H1 (cell line): Measurements from ENCODE around the gene ITGB7. TPM values are rescaled to one million over a fixed set of nuclear protein-coding genes. Genes with fewer than 3 reads are reported as not detected.

Source experiments
- CTCF ChIA-PET: fragments of 300-600 bp; sonication (Branson Sonifier 250); formaldehyde crosslinking; loops from one replicate; lab custom pipeline; 2021; ENCODE audit not compliant: partially characterized antibody; lab: Charles Lee
- POLR2A ChIA-PET: fragments of 300-600 bp; sonication (Branson Sonifier 250); formaldehyde crosslinking; loops from one replicate; lab custom pipeline; 2021; ENCODE audit warnings: inconsistent platforms; ENCODE audit not compliant: partially characterized antibody; lab: Charles Lee
- DNase-seq, 2 experiments: peaks; one replicate each; pipeline versions ENCODE4 v3.0.0 to v3.0.0-alpha.2; 2010 to 2022; ENCODE audit warnings: low spot score in 2 of 2, low read depth in 1 of 2, mixed read lengths in 1 of 2
- FAIRE-seq: peaks from 2 replicates; lab custom pipeline; 2011; peaks lifted over from hg19 to GRCh38; lab: Jason Lieb, UNC
- H2AFZ ChIP-seq: 2 replicates; pipeline ENCODE4 v1.8.1; 2012; ENCODE audit warnings: low read length, inconsistent platforms
- H2AK5ac ChIP-seq: 2 replicates; pipeline ENCODE4 v1.6.1; 2013; ENCODE audit warnings: low read depth, low read length
- H2BK120ac ChIP-seq: replicated peaks from 2 replicates; pipeline ENCODE3; 2013; ENCODE audit warnings: low read depth, low read length, inconsistent platforms
- H2BK12ac ChIP-seq: 2 replicates; pipeline ENCODE4 v1.6.1; 2013; ENCODE audit warnings: low read depth, low read length
- H2BK15ac ChIP-seq: 2 replicates; pipeline ENCODE4 v1.6.1; 2013; ENCODE audit warnings: low read length
- H2BK20ac ChIP-seq: 2 replicates; pipeline ENCODE4 v1.6.1; 2013; ENCODE audit warnings: low read length
- H2BK5ac ChIP-seq: 2 replicates; pipeline ENCODE4 v1.6.1; 2013; ENCODE audit warnings: low read depth, low read length
- H3K14ac ChIP-seq: 2 replicates; pipeline ENCODE4 v1.6.1; 2013; ENCODE audit warnings: inconsistent platforms; ENCODE audit not compliant: insufficient read length
- H3K18ac ChIP-seq: 2 replicates; pipeline ENCODE4 v1.6.1; 2013; ENCODE audit warnings: low read length; ENCODE audit errors: extremely low read depth
- H3K23ac ChIP-seq: 2 replicates; pipeline ENCODE4 v1.6.1; 2013; ENCODE audit warnings: inconsistent platforms; ENCODE audit not compliant: insufficient read length
- H3K23me2 ChIP-seq: 2 replicates; pipeline ENCODE4 v1.6.1; 2013; ENCODE audit warnings: low read depth, low read length
- H3K27ac ChIP-seq: 2 replicates; pipeline ENCODE4 v1.6.1; 2011; ENCODE audit warnings: low read depth, low read length, inconsistent platforms
- H3K27me3 ChIP-seq, 4 experiments: replicated peaks in 1 of 4; 1 replicate in 1 of 4; 2 replicates in 3 of 4; pipeline versions ENCODE4 v1.6.1 to v1.8.1; 2011 to 2013; ENCODE audit warnings: low read length in 3 of 4, mild to moderate bottlenecking in 3 of 4, inconsistent platforms in 2 of 4, mixed read lengths in 2 of 4, moderate library complexity in 1 of 4; ENCODE audit not compliant: control insufficient read depth in 3 of 4, insufficient read depth in 3 of 4; ENCODE audit errors: extremely low read depth in 1 of 4
- H3K36me3 ChIP-seq, 4 experiments: 2 replicates each; pipeline versions ENCODE4 v1.6.1 to v1.8.1; 2011 to 2013; ENCODE audit warnings: mild to moderate bottlenecking in 4 of 4, low read length in 3 of 4, moderate library complexity in 2 of 4, control low read depth in 1 of 4, inconsistent platforms in 1 of 4; ENCODE audit not compliant: insufficient read depth in 4 of 4, control insufficient read depth in 2 of 4
- H3K4ac ChIP-seq: replicated peaks from 2 replicates; pipeline ENCODE3; 2013; ENCODE audit warnings: low read length, low read depth, mixed read lengths, inconsistent platforms; ENCODE audit not compliant: insufficient read length
- H3K4me1 ChIP-seq, 4 experiments: replicated peaks in 1 of 4; 1 replicate in 1 of 4; 2 replicates in 3 of 4; pipeline versions ENCODE4 v1.6.1 to v1.8.1; 2011 to 2013; ENCODE audit warnings: low read length in 3 of 4, inconsistent platforms in 2 of 4, mixed read lengths in 1 of 4; ENCODE audit not compliant: insufficient read depth in 4 of 4, control insufficient read depth in 3 of 4
- H3K4me2 ChIP-seq, 2 experiments: 2 replicates each; pipeline versions ENCODE4 v1.6.1 to v1.8.1; 2011 to 2013; ENCODE audit warnings: low read depth in 2 of 2, low read length in 2 of 2, control low read depth in 1 of 2, inconsistent platforms in 1 of 2, mild to moderate bottlenecking in 1 of 2; ENCODE audit not compliant: insufficient read depth in 1 of 2
- H3K4me3 ChIP-seq, 4 experiments: fragments of 200-600, 300-600 bp in 1 of 4; sonication (generic), shearing (Covaris generic), sonication (Bioruptor Twin) in 1 of 4; 2 replicates each; pipeline versions ENCODE4 v1.5.1 to v1.8.1; 2011 to 2016; ENCODE audit warnings: low read length in 4 of 4, low read depth in 3 of 4, control low read depth in 2 of 4, inconsistent platforms in 2 of 4, mild to moderate bottlenecking in 2 of 4, mixed read lengths in 1 of 4, moderate library complexity in 1 of 4; ENCODE audit not compliant: insufficient read depth in 2 of 4; ENCODE audit errors: extremely low read depth in 1 of 4
- H3K56ac ChIP-seq: replicated peaks from 2 replicates; pipeline ENCODE3; 2013; ENCODE audit warnings: low read depth, mild to moderate bottlenecking, mixed read lengths, low read length, inconsistent platforms; ENCODE audit not compliant: insufficient read length
- H3K79me1 ChIP-seq: 2 replicates; pipeline ENCODE4 v1.6.1; 2013; ENCODE audit warnings: low read depth, low read length, control low read depth
- H3K79me2 ChIP-seq, 2 experiments: 2 replicates each; pipeline versions ENCODE4 v1.6.1 to v1.8.1; 2012 to 2013; ENCODE audit warnings: low read length in 2 of 2, mild to moderate bottlenecking in 2 of 2, inconsistent platforms in 1 of 2; ENCODE audit not compliant: insufficient read depth in 2 of 2, control insufficient read depth in 1 of 2
- H3K9ac ChIP-seq, 4 experiments: replicated peaks in 1 of 4; 1 replicate in 1 of 4; 2 replicates in 3 of 4; pipeline versions ENCODE4 v1.6.1 to v1.8.1; 2011 to 2013; ENCODE audit warnings: low read depth in 3 of 4, low read length in 3 of 4, control low read depth in 2 of 4, mild to moderate bottlenecking in 2 of 4, moderate library complexity in 2 of 4, inconsistent platforms in 1 of 4; ENCODE audit errors: extremely low read depth in 1 of 4
- H3K9me3 ChIP-seq, 2 experiments: 2 replicates each; pipeline versions ENCODE4 v1.6.1 to v1.8.1; 2012 to 2013; ENCODE audit warnings: mild to moderate bottlenecking in 2 of 2, moderate library complexity in 2 of 2, control low read depth in 1 of 2, inconsistent platforms in 1 of 2, low read depth in 1 of 2, low read length in 1 of 2, mixed read lengths in 1 of 2; ENCODE audit not compliant: insufficient read depth in 2 of 2
- H4K20me1 ChIP-seq, 2 experiments: replicated peaks in 1 of 2; 2 replicates each; pipeline versions ENCODE3 to v1.8.1; 2011 to 2013; ENCODE audit warnings: inconsistent platforms in 2 of 2, low read length in 2 of 2, mild to moderate bottlenecking in 1 of 2; ENCODE audit not compliant: insufficient read depth in 2 of 2, control insufficient read depth in 1 of 2
- H4K5ac ChIP-seq: 2 replicates; pipeline ENCODE4 v1.6.1; 2013; ENCODE audit warnings: low read length, low read depth, mixed read lengths, inconsistent platforms; ENCODE audit not compliant: insufficient read length
- H4K8ac ChIP-seq: 2 replicates; pipeline ENCODE4 v1.8.0; 2013; ENCODE audit warnings: mild to moderate bottlenecking, moderate library complexity, low read length, inconsistent platforms; ENCODE audit not compliant: insufficient read depth; ENCODE audit errors: extremely low read depth
- H4K91ac ChIP-seq: replicated peaks from 2 replicates; pipeline ENCODE3; 2013; ENCODE audit warnings: low read length, mixed read lengths, inconsistent platforms; ENCODE audit not compliant: insufficient read length
- BCL11A ChIP-seq, 2 experiments: IDR thresholded peaks; one replicate each; pipeline ENCODE4 v1.6.1; 2011; ENCODE audit warnings: low read depth in 2 of 2, low read length in 2 of 2, mild to moderate bottlenecking in 2 of 2
- CBX5 ChIP-seq: fragments of 300-800, 300-1000 bp; sonication (generic); IDR thresholded peaks from 2 replicates; pipeline ENCODE4 v1.7.1; 2016; ENCODE audit warnings: antibody characterized with exemption, low read length, low read depth
- CBX8 ChIP-seq: fragments of 300-800, 300-1000 bp; sonication (generic); IDR thresholded peaks from 2 replicates; pipeline ENCODE4 v1.7.1; 2016; ENCODE audit warnings: low read depth, low read length, borderline replicate concordance
- EP300 ChIP-seq, 2 experiments: IDR thresholded peaks; 1 replicate in 1 of 2; 2 replicates in 1 of 2; pipeline ENCODE4 v1.6.1; 2011 to 2012; ENCODE audit warnings: low read depth in 2 of 2, low read length in 2 of 2, mild to moderate bottlenecking in 2 of 2, borderline replicate concordance in 1 of 2, inconsistent platforms in 1 of 2, moderate library complexity in 1 of 2
- EZH2 ChIP-seq: fragments of 200-600 bp; sonication (generic); IDR thresholded peaks from 2 replicates; pipeline ENCODE4 v1.7.1; 2012; ENCODE audit warnings: low read depth, mild to moderate bottlenecking, moderate library complexity, low read length, inconsistent platforms; ENCODE audit not compliant: severe bottlenecking
- HDAC6 ChIP-seq: IDR thresholded peaks from one replicate; pipeline ENCODE4 v1.7.1; 2012; ENCODE audit warnings: low read depth, mild to moderate bottlenecking, inconsistent platforms, low read length, moderate library complexity
- MAX ChIP-seq: IDR thresholded peaks from 2 replicates; pipeline ENCODE4 v1.6.1; 2012; ENCODE audit warnings: inconsistent platforms
- NRF1 ChIP-seq: IDR thresholded peaks from 2 replicates; pipeline ENCODE4 v1.6.1; 2011; ENCODE audit warnings: mild to moderate bottlenecking, low read depth, low read length, improper control_type of control experiment
- SUZ12 ChIP-seq: fragments of 200-600 bp; sonication (generic); IDR thresholded peaks from 2 replicates; pipeline ENCODE4 v1.6.1; 2012; ENCODE audit warnings: mild to moderate bottlenecking, inconsistent platforms, low read length, moderate library complexity, mixed read lengths
- WGBS, 2 experiments: shearing (Covaris generic) in 1 of 2; methylation state at CpG; one replicate each; pipeline versions ENCODE4 v1.1.6 to v1.1.7; 2013 to 2015; ENCODE audit warnings: low lambda C conversion rate in 2 of 2, mixed read lengths in 2 of 2, inconsistent platforms in 1 of 2, low coverage in 1 of 2, missing lambda C conversion rate in 1 of 2; ENCODE audit not compliant: insufficient replicate concordance in 2 of 2, insufficient coverage in 1 of 2, insufficient read length in 1 of 2; ENCODE audit errors: extremely low coverage in 1 of 2, missing lambda C conversion rate in 1 of 2; 5-methylcytosine and 5-hydroxymethylcytosine counted together
- polyA plus RNA-seq, 7 experiments: library from polyadenylated mRNA; depleted of rRNA in 3 of 7; stranded (reverse) in 5 of 7; unstranded in 2 of 7; fragments of >200 nt in 5 of 7; fragments of 200-250 nt in 2 of 7; gene quantifications; 1 replicate in 5 of 7; 2 replicates in 1 of 7; 4 replicates in 1 of 7; pipeline versions ENCODE4 v1.2.1 to v1.2.3, GENCODE V29; 2011 to 2013; ENCODE audit warnings: missing spikeins in 2 of 7, mixed read lengths in 2 of 7
- total RNA-seq: library from RNA; stranded (reverse); fragmentation: NEBNext Ultra II Directional; extraction: Animal tissue kit (Norgen Biotek cat#: 25700); gene quantifications from 2 replicates; pipeline ENCODE4 v1.2.1, GENCODE V29; 2021
- TF ChIP-seq, protein P1 (sequence below): IDR thresholded peaks from 2 replicates; pipeline ENCODE4 v1.6.1; 2012; ENCODE audit warnings: low read length, inconsistent platforms

Gene ITGB7
- total and polyA plus RNA-seq, 2 of the 8 experiments (the other 6 are each of a cell fraction or from before 2014, with no cell fraction given) = 0.35 to 0.54 TPM

DNA sequence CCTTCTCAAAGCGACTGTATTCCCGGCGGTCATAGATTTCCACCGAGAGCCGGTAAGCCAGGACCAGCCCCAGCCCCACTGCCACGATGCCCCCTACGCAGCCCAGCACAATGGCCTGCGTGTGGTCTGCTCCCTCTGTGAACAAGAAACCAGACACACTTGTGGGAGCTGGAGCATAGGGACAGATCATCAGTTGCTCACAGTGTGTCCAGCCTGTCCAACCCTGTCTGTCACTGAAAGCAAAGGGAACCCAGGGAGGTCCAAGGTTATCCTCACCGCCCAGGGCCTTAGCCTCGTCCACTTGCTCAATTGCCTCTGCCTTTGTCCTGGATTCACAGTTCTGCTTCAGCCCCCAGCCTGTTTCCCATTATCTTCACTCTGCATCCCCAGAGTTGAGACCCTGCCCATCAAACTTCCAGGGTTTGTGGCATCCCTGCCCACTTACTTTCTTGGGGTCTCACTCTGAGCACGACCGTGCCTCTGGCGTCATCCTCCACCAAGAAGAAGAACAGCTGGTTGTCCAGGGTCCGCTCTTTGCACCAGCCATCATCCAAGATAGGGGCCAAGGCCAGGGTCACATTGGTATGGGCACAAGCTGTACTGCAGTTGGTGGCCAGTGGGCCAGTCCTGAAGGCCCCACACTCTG, 15.0 kb downstream of the ITGB7 start:
- Histone ChIP-seq H3K4me1 (peaks cover 0 to 6% (median 3%) of the 10 kb centered on the region in 4 experiments; a peak in 4 of 7 replicates), H3K4me3 (no peak overlapping the region), H3K4me2 (no peak overlapping the region), H3K23me2 (no peaks in the 10 kb centered on the region), H3K4ac (no peak overlapping the region), H3K27ac (no peak overlapping the region), H4K91ac (no peak overlapping the region), H2BK20ac (no peak overlapping the region), H3K36me3 (peaks cover 2 to 16% (median 5%) of the 10 kb centered on the region in 4 experiments; a peak in 6 of 8 replicates), H2BK15ac (no peak overlapping the region), H4K20me1 (peaks cover 2 to 9% of the 10 kb centered on the region in 2 experiments), H3K9me3 (no peaks in the 10 kb centered on the region), H4K8ac (no peak overlapping the region), H3K9ac (no peak overlapping the region), H2BK12ac (no peak overlapping the region), H2BK5ac (no peak overlapping the region; the same call in 1 of the 2 replicates), H3K23ac (no peak overlapping the region), H3K79me2 (no peaks in the 10 kb centered on the region), H3K14ac (no peak overlapping the region), H2BK120ac (no peak overlapping the region), H3K79me1 (no peaks in the 10 kb centered on the region; the same call in 1 of the 2 replicates), H4K5ac (no peak overlapping the region), H3K27me3 (peaks cover 2 to 18% (median 7%) of the 10 kb centered on the region in 4 experiments; a peak in 6 of 7 replicates), H2AFZ (no peak overlapping the region), H3K18ac (no peak overlapping the region), H2AK5ac (no peak overlapping the region), H3K56ac (no peak overlapping the region)
- DNase-seq = no peak
- no peak for FAIRE-seq
- ChIA-PET POLR2A (interaction anchor here (0.8 to 2.8 kb wide), 8 partner anchors 9 to 309 kb away, joined by 3 to 13 read pairs (median 4); partner anchors contain the start of genes CSAD, IGFBP6, TARBP2 and ZNF740), CTCF (interaction anchor here (1.1 to 7.7 kb wide), 6 partner anchors 11 to 126 kb away, joined by 3 to 99 read pairs (median 16); partner anchors contain the start of genes CSAD and ZNF740)
- 94% methylated on average over 14 of the region's 14 CpGs; no CpG with 5 or more reads in 1 of the 2 experiments for WGBS, 2 experiments
- TF ChIP-seq CBX8 (no peak), CBX5 (no peak), HDAC6 (no peak), SUZ12 (no peak), NRF1 (no peak), EZH2 (no peak), EP300 (IDR thresholded peaks at IDR 0.05; ENCODE audit: borderline replicate concordance in 1 of 2, low read depth in 2 of 2, low read length in 2 of 2) (no peak), MAX (no peak), BCL11A (IDR thresholded peaks at IDR 0.05; ENCODE audit: low read depth in 2 of 2, low read length in 2 of 2) (no peak)
- TF ChIP-seq, protein P1, sequence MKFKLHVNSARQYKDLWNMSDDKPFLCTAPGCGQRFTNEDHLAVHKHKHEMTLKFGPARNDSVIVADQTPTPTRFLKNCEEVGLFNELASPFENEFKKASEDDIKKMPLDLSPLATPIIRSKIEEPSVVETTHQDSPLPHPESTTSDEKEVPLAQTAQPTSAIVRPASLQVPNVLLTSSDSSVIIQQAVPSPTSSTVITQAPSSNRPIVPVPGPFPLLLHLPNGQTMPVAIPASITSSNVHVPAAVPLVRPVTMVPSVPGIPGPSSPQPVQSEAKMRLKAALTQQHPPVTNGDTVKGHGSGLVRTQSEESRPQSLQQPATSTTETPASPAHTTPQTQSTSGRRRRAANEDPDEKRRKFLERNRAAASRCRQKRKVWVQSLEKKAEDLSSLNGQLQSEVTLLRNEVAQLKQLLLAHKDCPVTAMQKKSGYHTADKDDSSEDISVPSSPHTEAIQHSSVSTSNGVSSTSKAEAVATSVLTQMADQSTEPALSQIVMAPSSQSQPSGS = no peak
